ENCODE data around the gene TOR1AIP2.

Gene TOR1AIP2

GRCh38 chr1:179818743-179819173 lies 58.8 kb downstream of the TOR1AIP2 start:
- TF ChIP-seq CTCF (IDR thresholded peaks at IDR 0.05; ENCODE audit: low read depth, low read length): no peak
- no peaks in the 10 kb centered on the region for H3K9me3 ChIP-seq
- no peaks in the 10 kb centered on the region for H3K27me3 ChIP-seq
- no peak for DNase-seq
- H3K4me1 ChIP-seq: peaks cover 38% of the 10 kb centered on the region
- H3K4me3 ChIP-seq (ENCODE audit: low read depth, low read length): no peak overlapping the region
- H3K36me3 ChIP-seq: peaks cover 8% of the 10 kb centered on the region

GRCh38 chr1:179818260-179818659 lies 59.3 kb downstream of the TOR1AIP2 start:
- Histone ChIP-seq H3K36me3 (peaks cover 11% of the 10 kb centered on the region), H3K27me3 (no peaks in the 10 kb centered on the region), H3K4me3 (ENCODE audit: low read depth, low read length) (no peak overlapping the region), H3K9me3 (no peaks in the 10 kb centered on the region), H3K4me1 (peaks cover 38% of the 10 kb centered on the region)
- TF ChIP-seq CTCF (IDR thresholded peaks at IDR 0.05; ENCODE audit: low read depth, low read length): no peak
- DNase-seq: no peak

GRCh38 chr1:179817789-179818188 lies 59.8 kb downstream of the TOR1AIP2 start:
- Histone ChIP-seq H3K4me1 (peaks cover 38% of the 10 kb centered on the region), H3K4me3 (ENCODE audit: low read depth, low read length) (no peak overlapping the region), H3K36me3 (peaks cover 11% of the 10 kb centered on the region), H3K27me3 (no peaks in the 10 kb centered on the region), H3K9me3 (no peaks in the 10 kb centered on the region)
- no peak for TF ChIP-seq CTCF (IDR thresholded peaks at IDR 0.05; ENCODE audit: low read depth, low read length)
- DNase-seq: peak; percentile 56

- H3K27me3 ChIP-seq: no peaks in the 10 kb centered on the region
- H3K4me3 ChIP-seq (ENCODE audit: low read depth, low read length): no peak overlapping the region
- peaks cover 38% of the 10 kb centered on the region for H3K4me1 ChIP-seq
- no peak for TF ChIP-seq CTCF (IDR thresholded peaks at IDR 0.05; ENCODE audit: low read depth, low read length)
- H3K36me3 ChIP-seq: peaks cover 19% of the 10 kb centered on the region
- no peak for DNase-seq
- H3K9me3 ChIP-seq: no peaks in the 10 kb centered on the region
These were observed 60.5 kb downstream of the TOR1AIP2 start for GRCh38 chr1:179817056-179817455.

GRCh38 chr1:179816196-179816960 lies 61.2 kb downstream of the TOR1AIP2 start:
- Histone ChIP-seq H3K4me3 (ENCODE audit: low read depth, low read length) (no peak overlapping the region), H3K27me3 (no peaks in the 10 kb centered on the region), H3K36me3 (peaks cover 26% of the 10 kb centered on the region), H3K4me1 (peaks cover 38% of the 10 kb centered on the region), H3K9me3 (no peaks in the 10 kb centered on the region)
- DNase-seq: no peak
- no peak for TF ChIP-seq CTCF (IDR thresholded peaks at IDR 0.05; ENCODE audit: low read depth, low read length)

GRCh38 chr1:179815641-179816040 lies 62.0 kb downstream of the TOR1AIP2 start:
- peaks cover 33% of the 10 kb centered on the region for H3K36me3 ChIP-seq
- H3K4me3 ChIP-seq (ENCODE audit: low read depth, low read length): peak overlapping the region; percentile 54
- no peaks in the 10 kb centered on the region for H3K9me3 ChIP-seq
- DNase-seq: no peak
- no peaks in the 10 kb centered on the region for H3K27me3 ChIP-seq
- TF ChIP-seq CTCF (IDR thresholded peaks at IDR 0.05; ENCODE audit: low read depth, low read length): no peak
- peaks cover 38% of the 10 kb centered on the region for H3K4me1 ChIP-seq

Measured in BE2C (cell line).